Left ventricle myocardium inferior (tissue), 1 donor: ENCODE measurements around the gene GABRG3. TPM values are rescaled to one million over a fixed set of nuclear protein-coding genes. Genes with fewer than 3 reads are reported as not detected.

Experiments used
- DNase-seq: peaks from one replicate; pipeline ENCODE4 v3.0.0-alpha.2; 2020
- H3K27ac ChIP-seq: fragments of 200-600 bp; replicated peaks from 2 replicates; pipeline ENCODE4 v1.8.0; 2021
- H3K27me3 ChIP-seq: fragments of 200-600 bp; 2 replicates; pipeline ENCODE4 v1.8.0; 2021; ENCODE audit warnings: low read depth
- H3K36me3 ChIP-seq: fragments of 200-600 bp; 2 replicates; pipeline ENCODE4 v1.8.0; 2021
- H3K4me1 ChIP-seq: fragments of 200-600 bp; 2 replicates; pipeline ENCODE4 v1.8.0; 2021
- H3K4me3 ChIP-seq: fragments of 200-600 bp; 2 replicates; pipeline ENCODE4 v1.8.0; 2021; ENCODE audit warnings: mild to moderate bottlenecking, moderate library complexity
- H3K9me3 ChIP-seq: fragments of 200-600 bp; replicated peaks from 2 replicates; pipeline ENCODE4 v1.8.0; 2021
- intact Hi-C: fragments of 100-400 bp; cut with micrococcal nuclease; formaldehyde crosslinking; loops from one replicate; pipeline ENCODE4 v1.11.0; 2022
- total RNA-seq: library from RNA; stranded (reverse); fragmentation: NEBNext Ultra II Directional; extraction: Animal tissue kit (Norgen Biotek cat#: 25700); gene quantifications from one replicate; pipeline ENCODE4 v1.2.1, GENCODE V29; 2021
- TF ChIP-seq, protein P1 (sequence below): fragments of 200-600 bp; IDR thresholded peaks from 2 replicates; pipeline ENCODE4 v1.8.0; 2021; ENCODE audit warnings: antibody characterized with exemption, mild to moderate bottlenecking, borderline replicate concordance
- donor health status: DM: no; HTN: yes; CAD: no; lungs with severe emphysema.

Gene GABRG3
- total RNA-seq, 1 donor from 2014 or later: not detected

DNA sequence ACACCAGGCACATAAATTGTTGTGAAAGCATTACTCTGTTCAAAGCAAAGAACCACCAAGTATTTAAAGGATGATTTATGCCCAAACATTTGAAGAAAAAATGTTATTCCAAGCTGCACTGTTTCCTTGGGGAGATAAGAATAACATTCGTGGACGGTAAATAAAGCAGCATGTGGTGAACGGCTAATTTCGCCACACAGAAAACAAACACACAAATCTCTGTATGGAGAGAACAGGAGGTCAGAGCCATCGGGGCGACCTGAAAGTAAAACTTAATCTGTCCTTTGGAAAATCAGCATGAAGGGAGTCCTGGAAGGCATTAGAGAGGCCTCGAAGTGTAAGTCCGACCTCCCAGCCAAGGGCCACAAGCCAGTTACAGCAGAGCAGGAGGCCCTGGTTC, 27.1 kb upstream of the GABRG3 start:
- DNase-seq: no peak
- Histone ChIP-seq H3K27me3 (peaks cover 10% of the 10 kb centered on the region), H3K27ac (no peak overlapping the region), H3K36me3 (no peaks in the 10 kb centered on the region), H3K9me3 (no peaks in the 10 kb centered on the region), H3K4me3 (no peak overlapping the region), H3K4me1 (no peaks in the 10 kb centered on the region)
- TF ChIP-seq, protein P1, sequence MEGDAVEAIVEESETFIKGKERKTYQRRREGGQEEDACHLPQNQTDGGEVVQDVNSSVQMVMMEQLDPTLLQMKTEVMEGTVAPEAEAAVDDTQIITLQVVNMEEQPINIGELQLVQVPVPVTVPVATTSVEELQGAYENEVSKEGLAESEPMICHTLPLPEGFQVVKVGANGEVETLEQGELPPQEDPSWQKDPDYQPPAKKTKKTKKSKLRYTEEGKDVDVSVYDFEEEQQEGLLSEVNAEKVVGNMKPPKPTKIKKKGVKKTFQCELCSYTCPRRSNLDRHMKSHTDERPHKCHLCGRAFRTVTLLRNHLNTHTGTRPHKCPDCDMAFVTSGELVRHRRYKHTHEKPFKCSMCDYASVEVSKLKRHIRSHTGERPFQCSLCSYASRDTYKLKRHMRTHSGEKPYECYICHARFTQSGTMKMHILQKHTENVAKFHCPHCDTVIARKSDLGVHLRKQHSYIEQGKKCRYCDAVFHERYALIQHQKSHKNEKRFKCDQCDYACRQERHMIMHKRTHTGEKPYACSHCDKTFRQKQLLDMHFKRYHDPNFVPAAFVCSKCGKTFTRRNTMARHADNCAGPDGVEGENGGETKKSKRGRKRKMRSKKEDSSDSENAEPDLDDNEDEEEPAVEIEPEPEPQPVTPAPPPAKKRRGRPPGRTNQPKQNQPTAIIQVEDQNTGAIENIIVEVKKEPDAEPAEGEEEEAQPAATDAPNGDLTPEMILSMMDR: no peak
- intact Hi-C loops: no loop called here

DNA sequence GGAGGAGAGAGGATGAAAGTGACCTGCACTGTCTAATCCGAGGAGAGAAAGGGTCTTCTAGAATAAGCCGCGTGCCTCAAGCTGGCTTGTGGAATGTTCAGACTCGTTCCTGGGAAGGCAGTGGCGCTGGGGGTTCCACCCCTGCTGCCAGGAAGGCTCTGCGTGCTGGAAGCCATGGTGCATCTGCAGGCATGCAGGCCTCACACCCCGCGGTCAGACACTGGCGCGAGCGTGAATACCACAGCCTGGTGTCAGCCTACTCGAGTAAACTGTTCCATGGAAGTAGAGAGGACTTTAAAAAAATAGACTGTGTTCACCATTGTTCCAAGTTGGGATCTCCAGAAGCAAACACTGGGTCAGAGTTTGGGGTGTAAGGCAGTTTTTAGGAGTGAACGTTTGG, 25.9 kb upstream of the GABRG3 start:
- TF ChIP-seq, protein P1: no peak
- Histone ChIP-seq H3K4me1 (no peaks in the 10 kb centered on the region), H3K27ac (no peak overlapping the region), H3K9me3 (no peaks in the 10 kb centered on the region), H3K36me3 (no peaks in the 10 kb centered on the region), H3K27me3 (peaks cover 6% of the 10 kb centered on the region), H3K4me3 (no peak overlapping the region)
- intact Hi-C loops: no loop called here
- no peak for DNase-seq

DNA sequence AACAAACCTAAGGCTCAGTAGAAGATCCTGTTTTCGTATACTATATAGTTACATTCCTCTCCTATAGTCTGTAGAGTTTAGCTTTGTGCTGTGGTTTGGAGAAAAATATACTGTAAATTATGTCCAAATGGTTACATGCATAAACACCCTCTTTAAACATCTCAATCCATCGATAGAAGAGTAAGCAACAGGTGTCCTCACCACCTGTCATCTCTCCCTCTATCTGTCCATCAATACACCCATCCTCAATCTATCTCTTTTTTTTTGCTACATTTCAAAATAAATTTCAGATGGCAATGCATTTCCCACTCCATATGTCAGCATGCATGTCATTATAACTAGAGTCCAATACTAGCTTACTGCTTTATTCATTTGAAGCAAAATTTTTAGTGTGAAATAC, 21.0 kb upstream of the GABRG3 start:
- Histone ChIP-seq H3K4me1 (no peaks in the 10 kb centered on the region), H3K27me3 (peaks cover 6% of the 10 kb centered on the region), H3K36me3 (no peaks in the 10 kb centered on the region), H3K4me3 (no peak overlapping the region), H3K27ac (no peak overlapping the region), H3K9me3 (peaks cover 18% of the 10 kb centered on the region)
- DNase-seq: no peak
- intact Hi-C loops: no loop called here
- TF ChIP-seq, protein P1: no peak

DNA sequence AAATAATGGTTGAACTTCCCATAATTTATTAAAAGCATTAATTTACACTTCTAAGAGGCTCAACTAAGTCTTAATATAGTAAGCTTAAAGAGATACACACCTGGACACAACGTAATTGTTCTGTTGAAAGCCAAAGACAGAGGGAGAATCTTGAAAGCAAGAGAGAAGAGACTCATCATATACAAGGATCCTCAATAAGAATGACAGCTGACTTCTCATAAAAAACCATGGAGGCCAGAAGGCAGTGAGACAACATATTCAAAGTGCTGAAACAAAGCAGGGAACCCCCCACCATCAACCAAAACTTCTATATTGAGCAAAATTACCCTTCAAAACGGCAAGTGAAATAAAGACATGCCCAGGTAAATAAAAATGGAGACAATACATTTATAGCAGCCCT, 16.6 kb upstream of the GABRG3 start:
- intact Hi-C loops: no loop called here
- Histone ChIP-seq H3K27me3 (no peaks in the 10 kb centered on the region), H3K4me1 (no peaks in the 10 kb centered on the region), H3K27ac (no peak overlapping the region), H3K4me3 (no peak overlapping the region), H3K36me3 (no peaks in the 10 kb centered on the region), H3K9me3 (peaks cover 31% of the 10 kb centered on the region)
- TF ChIP-seq, protein P1: no peak
- DNase-seq: no peak

DNA sequence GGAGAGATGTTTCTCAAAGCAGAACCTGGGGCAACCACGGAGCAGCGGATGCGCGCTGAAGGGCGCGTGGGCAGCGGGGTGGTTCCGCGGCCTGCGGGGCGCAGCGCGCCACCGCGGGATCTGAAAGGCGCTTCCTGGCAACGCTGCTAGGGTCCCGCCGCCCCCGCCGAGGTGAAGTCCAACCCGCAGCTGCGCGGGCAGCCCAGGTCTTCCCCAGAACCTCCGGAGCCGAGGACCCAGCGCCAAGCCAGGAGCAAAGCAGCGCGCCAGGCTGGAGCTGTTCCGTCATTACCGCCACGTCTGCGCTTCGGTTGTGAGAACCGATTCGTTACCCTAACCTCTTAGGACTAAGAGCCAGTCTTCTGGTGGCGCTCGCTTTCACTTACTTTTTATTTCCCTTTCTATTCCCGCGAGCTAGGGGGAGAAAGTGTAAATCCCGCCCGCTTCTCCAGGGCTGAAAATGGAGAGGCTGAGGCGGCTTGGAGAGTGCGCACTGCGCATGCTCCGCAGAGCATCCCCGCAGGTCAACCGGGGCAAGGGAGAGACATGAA, 3.2 kb upstream of the GABRG3 start:
- Histone ChIP-seq H3K4me3 (peak overlapping the region; percentile 23), H3K4me1 (no peaks in the 10 kb centered on the region), H3K27ac (no peak overlapping the region), H3K27me3 (peaks cover 62% of the 10 kb centered on the region), H3K36me3 (no peaks in the 10 kb centered on the region), H3K9me3 (no peaks in the 10 kb centered on the region)
- TF ChIP-seq, protein P1: no peak
- no peak for DNase-seq
- intact Hi-C loops: no loop called here
